GM19238 (cell line): Measurements from ENCODE around the gene FBXL7.

Experiments used
- DNase-seq: peaks from one replicate; pipeline ENCODE4 v3.0.0; 2011; ENCODE audit warnings: low spot score; ENCODE audit not compliant: insufficient read length

FBXL7 gene

DNA sequence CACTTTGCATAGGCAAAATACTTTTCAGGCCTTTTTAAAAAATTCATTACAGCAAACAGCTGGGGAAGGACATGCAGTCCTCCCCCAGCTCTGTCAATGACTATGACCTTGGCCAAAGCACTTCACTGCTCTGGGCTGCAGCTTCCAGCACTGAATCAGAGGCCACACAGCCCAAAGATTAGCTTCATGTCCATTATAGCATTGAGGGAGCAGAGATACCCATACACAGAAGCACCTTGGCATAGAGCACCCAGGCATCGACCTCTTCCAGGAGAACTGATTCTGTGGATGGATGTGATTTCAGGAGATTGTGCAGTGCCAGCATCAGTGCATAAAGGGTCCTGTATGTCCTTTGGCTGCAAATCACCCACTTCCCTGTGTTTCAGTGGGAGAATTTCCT is 437.7 kb downstream of the FBXL7 start:
- DNase-seq, result no peak

GRCh38 chr5:15938186-15938585 is 438.2 kb downstream of the FBXL7 start:
- DNase-seq, result no peak

- no peak for DNase-seq
Observed at GRCh38 chr5:15938961-15939360, 439.0 kb downstream of the FBXL7 start.

GRCh38 chr5:15940905-15941304 is 440.9 kb downstream of the FBXL7 start:
- DNase-seq, result no peak

GRCh38 chr5:15943487-15943886 is 443.5 kb downstream of the FBXL7 start:
- no peak for DNase-seq

DNA sequence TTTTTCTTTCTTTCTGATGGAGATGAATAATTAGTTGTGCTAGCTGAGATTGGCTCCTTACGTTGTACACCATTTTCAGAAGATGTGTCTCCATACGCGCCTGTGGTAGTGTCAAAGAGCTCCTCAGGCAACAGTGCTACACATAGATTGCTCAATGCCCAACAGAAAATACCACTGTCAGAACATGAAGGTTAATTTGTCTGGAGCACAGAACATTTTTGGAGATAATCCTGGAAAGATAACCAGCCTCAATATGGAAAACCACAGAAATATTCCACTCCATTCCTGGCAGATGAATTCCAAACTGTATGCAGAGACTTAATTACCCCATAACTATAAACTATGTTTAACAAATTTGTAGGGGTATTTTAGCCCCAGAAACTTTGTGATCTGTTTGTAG is 446.0 kb downstream of the FBXL7 start:
- no peak for DNase-seq

- DNase-seq, result no peak
Observed at GRCh38 chr5:15948190-15948589, 448.2 kb downstream of the FBXL7 start.

DNA sequence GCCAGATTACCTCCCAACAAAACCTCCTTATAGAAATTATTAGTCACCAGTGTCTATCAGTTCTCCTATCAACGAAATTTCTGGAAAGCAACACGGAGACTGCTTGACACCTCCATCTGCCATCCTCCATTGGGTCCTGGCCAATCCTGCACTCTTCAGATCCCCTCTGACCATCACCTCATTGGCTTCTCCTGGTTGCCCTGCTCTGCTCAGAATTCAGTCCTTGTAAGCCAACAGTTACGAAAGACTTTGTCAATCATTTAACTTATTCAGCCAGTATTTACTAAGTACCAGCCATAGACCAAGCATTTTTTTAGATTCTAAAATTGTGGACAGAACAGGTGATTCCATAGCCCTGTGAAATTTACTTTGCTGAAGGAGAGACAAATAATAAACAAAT is 451.1 kb downstream of the FBXL7 start:
- no peak for DNase-seq

GRCh38 chr5:15951550-15951949 is 451.6 kb downstream of the FBXL7 start:
- no peak for DNase-seq

DNA sequence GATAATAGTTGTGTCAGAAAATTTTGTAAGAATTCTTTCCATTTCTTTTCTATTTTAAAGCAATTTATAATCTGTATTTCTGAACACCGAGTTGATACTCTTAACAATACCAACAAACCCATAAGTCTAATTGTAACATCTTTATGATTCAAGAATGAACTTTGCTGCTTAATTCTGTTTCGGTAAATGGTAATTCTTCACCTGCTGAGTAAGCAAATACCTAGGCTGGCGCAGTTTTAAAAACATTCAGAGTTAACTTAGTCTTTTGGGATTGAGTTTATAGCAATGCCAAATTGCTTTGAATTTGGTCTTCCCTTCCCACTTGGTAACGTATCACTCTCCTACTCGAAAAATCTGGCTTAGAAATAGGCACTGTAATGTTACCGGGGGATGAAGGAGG is 456.6 kb downstream of the FBXL7 start:
- no peak for DNase-seq

GRCh38 chr5:15957124-15957523 is 457.1 kb downstream of the FBXL7 start:
- DNase-seq, result no peak

DNA sequence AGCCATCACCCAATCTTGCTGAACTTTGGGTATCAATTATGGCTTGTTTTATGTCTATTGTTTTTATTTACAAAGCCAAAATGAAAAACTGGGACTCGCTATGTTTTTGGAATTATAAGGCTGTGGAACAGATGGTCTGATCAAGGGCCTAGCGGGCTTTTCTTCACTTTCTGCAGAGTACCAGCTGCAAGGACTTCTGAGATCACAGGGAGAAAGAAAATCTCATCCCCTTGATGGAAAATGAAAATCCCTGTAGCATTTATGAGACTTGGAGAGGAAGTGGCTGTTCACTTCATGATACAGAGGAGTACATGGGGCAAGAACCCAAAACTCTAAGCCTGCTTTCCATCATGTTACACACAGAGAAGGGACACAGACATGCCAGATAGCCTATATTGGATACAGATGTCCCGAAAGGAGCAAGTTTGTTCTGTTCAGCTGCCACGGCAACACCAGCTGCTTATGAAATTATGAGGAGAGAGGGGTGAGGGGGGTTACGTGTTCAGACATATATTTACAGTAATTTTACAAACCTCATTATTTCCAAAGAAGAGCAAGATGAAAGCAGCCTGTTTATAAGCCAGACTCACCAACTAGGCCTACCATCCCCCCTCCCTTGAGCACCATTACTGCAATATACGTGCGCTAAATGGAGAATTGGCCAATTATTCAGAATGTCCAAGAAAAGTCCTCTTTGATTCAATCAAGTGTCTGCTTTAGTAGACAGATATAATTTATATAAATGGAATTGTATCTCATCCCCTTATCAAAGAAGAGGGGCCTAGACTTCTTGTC is 459.6 kb downstream of the FBXL7 start:
- DNase-seq, result no peak

- no peak for DNase-seq
Observed at GRCh38 chr5:15966066-15966640, 466.2 kb downstream of the FBXL7 start.

- no peak for DNase-seq
Observed at GRCh38 chr5:15966651-15967050, 466.7 kb downstream of the FBXL7 start.

DNA sequence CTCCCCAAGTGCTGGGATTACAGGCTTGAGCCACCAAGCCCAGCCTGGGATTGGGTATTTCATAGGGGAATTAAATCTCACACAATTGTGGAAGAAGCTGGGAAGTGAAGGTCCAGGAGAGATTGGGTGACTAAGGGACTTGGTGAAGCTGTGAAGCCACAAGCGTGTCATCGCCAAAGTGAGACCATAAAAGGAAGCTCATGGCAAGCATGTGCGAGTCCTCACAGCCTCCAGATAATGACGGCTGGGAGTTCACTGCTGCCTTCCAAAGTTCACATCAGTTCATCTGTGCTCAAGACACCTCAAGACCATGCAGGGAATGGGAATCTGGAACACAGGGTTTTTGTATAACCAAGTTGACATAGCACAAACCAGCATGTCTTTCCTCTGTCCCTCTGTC is 469.0 kb downstream of the FBXL7 start:
- DNase-seq, result no peak

- DNase-seq, result no peak
Observed at GRCh38 chr5:15977851-15978250, 477.9 kb downstream of the FBXL7 start.

GRCh38 chr5:15980835-15981234 is 480.9 kb downstream of the FBXL7 start:
- DNase-seq, result no peak

- DNase-seq, result no peak
Observed at GRCh38 chr5:15983392-15983791, 483.4 kb downstream of the FBXL7 start.
